GM12891 (cell line): ENCODE data around the gene BRCA1.
"Not testable (repeated sequence)": the region's sequence is repeated elsewhere in the genome, so short reads cannot be mapped to it uniquely, and the experiment has no call there.

ENCODE experiments used
- POLR2A ChIP-seq: IDR thresholded peaks from 2 replicates; pipeline ENCODE4 v1.6.1; 2011; ENCODE audit warnings: low read depth, low read length, control low read depth
- POLR2AphosphoS5 ChIP-seq: IDR thresholded peaks from 2 replicates; pipeline ENCODE4 v1.6.1; 2011; ENCODE audit warnings: low read depth, low read length, control low read depth

DNA sequence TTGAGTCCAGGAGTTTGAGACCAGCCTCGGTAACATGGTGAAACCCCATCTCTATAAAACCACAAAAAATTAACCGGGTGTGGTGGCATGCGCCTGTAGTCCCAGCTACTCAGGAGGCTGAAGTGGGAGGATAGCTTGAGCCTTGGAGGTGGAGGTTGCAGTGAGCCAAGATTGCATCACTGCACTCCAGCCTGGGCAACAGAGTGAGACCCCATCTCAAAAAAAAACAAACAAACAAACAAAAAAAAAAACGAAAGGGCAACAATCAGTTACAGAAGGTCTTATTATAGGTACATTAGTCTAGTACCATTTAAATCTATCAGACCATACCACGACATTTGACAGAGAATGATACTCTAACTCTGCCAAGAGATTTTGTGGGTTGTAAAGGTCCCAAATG, 29.8 kb downstream of the BRCA1 start:
- TF ChIP-seq POLR2A, POLR2AphosphoS5: not testable (repeated sequence)
